Stimulated activated CD8-positive, alpha-beta memory T cell treated with anti-CD3 and anti-CD28 coated beads, Interleukin-15, amount 100 ng/mL, for 48 hours (primary cell): ENCODE measurements around the gene NEGR1.

Experiments used
- DNase-seq, 2 donors: peaks; one replicate each; pipeline ENCODE4 v3.0.0-alpha.2; 2020; ENCODE audit warnings: low read depth in 2 of 2

The NEGR1 gene

DNA sequence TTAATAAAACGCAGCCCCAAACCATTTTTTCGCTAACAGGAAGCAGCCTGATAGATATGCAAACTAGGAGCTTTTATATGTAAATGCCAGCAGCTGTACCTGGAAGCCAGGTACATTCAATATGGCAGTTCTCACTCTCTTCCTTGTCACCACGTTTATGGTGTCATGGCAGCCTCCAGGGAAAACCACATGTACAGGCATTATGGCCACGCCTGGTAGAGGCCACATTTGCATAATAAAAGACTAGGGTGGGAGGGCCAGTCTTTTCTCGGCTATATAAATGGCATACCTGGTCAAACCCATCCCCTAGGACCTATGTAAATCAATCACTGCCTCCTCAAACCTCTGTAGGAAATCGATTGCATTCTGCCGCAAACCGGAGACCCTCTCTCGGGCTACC is 247.5 kb downstream of the NEGR1 start:
- no peak for DNase-seq

- DNase-seq = no peak
Measured at GRCh38 chr1:72023063-72023930, 259.0 kb downstream of the NEGR1 start.

GRCh38 chr1:72018562-72018961 is 263.8 kb downstream of the NEGR1 start:
- no peak for DNase-seq

DNA sequence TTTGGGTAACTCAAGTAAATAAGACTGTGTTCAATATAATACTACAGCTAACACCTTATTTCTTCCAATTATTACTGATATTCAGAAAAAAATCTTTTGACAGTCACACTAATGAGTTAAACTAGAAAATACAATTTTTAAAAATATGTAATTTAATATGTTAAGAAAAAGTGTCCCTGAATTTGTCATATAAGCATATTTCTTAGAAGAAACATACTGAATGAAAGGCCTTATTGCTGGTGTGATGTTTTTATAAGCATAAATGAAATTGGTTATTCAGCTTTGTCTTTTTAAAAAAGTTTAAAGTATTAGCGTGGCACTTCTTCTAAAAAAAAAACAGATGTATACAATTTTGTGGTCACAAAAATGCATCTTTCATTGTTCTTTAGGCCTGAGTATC is 267.3 kb downstream of the NEGR1 start:
- no peak for DNase-seq

GRCh38 chr1:72013161-72013560 is 269.2 kb downstream of the NEGR1 start:
- DNase-seq = no peak

GRCh38 chr1:72011721-72012120 is 270.6 kb downstream of the NEGR1 start:
- DNase-seq = no peak

DNA sequence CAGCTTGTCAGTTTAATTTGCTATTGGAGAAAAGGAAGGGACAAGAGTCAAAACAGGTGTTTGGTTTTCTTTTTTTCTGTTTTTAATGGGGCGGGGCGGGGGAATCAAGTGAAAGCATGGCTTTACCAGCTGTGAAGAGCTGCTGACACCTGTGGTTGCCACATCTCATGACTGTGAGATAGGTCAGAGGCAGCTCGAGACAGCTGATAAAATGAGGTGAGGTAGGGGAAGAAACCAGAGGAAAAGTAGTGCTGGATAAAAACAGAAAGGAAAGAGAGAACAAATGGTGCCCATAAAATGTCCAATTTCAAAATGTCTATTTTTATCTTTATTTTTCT is 272.3 kb downstream of the NEGR1 start:
- DNase-seq = no peak

DNA sequence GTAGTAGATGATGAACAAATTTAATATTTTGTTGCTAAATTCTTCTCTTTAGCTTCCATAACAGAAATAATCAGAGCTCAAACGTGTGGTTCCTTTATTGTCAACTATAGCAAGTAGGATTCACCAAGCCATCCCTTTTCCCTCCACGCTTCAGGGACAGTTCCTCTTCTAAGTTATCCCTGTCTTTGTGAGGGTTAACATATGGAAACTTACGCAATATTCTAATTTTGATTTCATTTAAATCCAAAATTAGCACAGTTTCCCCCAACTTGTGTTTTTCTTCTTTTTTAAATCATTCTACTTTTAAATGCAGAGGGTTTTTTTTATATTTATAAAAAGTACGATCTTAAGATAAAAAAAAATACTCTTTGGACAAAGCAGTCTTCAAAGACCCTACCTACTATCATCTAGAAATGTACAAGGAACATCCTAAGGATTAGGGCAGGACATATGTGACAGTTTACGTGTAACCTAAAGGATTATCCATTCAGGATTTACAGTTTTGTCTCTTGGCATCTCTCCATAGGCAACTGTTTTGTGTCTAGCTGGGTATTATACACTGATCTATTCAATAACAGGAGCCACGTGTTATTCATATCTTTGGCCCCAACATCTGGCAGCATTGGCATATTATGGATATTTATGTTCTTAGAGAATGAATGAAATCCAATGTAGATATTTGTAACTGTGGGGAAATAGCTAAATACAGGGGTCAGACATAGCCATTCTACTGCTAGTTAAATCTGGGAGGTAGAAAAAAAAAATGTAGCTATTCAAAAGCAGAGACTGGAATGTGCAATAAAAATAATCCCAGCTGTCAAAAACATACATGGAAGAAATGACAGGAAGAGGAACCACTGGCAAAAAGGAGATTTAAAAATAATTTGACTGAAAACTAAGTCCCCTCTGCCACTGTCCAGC is 272.9 kb downstream of the NEGR1 start:
- no peak for DNase-seq

GRCh38 chr1:72007312-72007711 is 275.0 kb downstream of the NEGR1 start:
- DNase-seq = no peak

- DNase-seq = no peak
Measured at GRCh38 chr1:72006092-72006491, 276.2 kb downstream of the NEGR1 start.

- DNase-seq = no peak
Measured at GRCh38 chr1:72003092-72003491, 279.2 kb downstream of the NEGR1 start.

- DNase-seq = no peak
Measured at GRCh38 chr1:72000809-72001208, 281.5 kb downstream of the NEGR1 start.

- DNase-seq = no peak
Measured at GRCh38 chr1:71994646-71995045, 287.7 kb downstream of the NEGR1 start.

GRCh38 chr1:71987181-71987580 is 295.2 kb downstream of the NEGR1 start:
- no peak for DNase-seq

DNA sequence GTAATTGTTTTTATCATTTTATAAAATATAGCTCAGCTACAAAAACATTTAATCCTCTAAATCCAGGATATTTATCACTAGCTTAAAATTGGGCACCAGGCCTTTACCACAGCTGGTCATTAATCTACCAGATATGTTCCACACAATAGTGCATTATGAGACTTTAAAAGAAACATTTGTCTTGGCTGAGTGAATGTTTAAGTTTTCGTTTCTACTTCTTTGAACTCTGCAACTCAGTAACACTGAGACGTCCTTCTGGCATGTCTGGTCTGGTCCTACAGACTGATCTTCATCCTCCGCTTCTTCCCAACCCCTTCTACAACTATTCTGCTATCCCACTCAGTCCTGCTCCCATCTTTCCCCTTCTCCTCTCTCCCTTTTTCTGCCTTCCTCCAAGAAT is 296.2 kb downstream of the NEGR1 start:
- DNase-seq = no peak

DNA sequence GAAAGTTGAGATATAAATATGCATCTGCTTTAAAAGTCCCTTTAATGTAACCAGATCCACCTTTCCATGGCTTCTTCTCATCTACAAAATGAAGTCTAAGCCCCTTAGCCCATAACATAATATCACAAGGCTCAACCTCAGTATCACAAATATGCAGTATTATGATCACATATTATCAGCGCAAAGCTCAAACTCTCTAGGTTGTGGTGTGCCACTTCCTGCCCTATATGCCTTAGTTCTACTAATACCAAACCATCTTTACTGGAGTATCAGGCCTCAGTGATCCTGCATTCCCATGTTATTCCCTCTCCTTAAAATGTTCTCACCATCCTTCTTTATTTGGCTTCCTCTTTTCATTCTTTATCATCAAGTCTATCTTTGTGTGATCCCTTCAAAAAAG is 301.8 kb downstream of the NEGR1 start:
- no peak for DNase-seq

DNA sequence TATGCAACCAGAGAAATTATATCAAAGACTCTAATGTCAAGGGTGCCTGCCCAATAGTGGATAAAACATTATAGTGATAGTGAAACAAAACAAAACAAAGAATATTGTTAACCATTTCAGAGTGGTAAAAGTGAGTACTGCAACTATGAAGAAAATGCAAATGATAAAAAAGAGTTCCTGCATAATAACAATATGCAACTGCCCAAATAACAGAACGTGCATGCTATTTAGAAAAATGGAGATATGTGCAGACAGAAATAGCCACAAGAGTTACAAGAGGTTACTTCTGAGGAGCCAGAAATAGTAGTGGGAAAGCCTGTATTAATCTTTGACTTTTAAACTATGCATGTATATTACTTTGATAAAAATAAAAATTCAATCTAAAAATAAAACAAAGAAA is 302.5 kb downstream of the NEGR1 start:
- no peak for DNase-seq

DNA sequence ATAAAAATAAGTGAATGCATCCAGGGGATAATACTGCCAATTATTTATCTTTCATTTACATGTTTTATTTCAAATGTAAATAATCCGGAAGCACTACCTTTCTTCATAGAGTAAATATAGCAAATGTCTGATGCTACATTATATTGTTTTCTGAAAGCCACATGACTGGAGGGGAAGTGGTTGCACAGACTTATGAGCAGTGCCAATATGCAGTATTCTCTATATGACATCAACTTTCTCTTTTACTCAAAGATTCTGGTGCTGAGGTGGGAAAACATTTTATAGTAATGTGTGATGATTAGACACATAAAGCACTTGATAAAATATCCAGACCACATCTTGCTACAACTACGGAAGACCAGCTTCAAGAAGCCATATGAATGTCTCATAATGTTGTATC is 314.7 kb downstream of the NEGR1 start:
- DNase-seq = no peak

DNA sequence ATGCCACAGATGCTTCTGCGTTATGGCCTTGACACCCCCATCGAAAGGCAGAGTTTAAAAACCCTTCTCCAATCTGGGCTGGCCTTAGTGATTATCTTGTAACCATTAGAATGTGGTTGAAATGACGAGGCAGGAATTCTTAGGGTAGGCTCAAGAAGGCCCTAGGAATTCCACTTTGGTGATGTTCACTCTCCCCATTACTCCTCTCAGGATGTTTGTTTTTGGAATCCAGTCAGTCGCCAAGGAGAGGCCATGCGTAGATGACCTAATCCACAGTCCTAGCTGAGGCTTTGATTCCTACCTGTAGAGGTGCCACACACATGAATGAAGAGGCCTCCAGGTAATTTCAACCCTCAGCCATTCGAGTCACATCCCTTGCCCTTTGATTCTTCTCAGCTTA is 318.2 kb downstream of the NEGR1 start:
- no peak for DNase-seq

DNA sequence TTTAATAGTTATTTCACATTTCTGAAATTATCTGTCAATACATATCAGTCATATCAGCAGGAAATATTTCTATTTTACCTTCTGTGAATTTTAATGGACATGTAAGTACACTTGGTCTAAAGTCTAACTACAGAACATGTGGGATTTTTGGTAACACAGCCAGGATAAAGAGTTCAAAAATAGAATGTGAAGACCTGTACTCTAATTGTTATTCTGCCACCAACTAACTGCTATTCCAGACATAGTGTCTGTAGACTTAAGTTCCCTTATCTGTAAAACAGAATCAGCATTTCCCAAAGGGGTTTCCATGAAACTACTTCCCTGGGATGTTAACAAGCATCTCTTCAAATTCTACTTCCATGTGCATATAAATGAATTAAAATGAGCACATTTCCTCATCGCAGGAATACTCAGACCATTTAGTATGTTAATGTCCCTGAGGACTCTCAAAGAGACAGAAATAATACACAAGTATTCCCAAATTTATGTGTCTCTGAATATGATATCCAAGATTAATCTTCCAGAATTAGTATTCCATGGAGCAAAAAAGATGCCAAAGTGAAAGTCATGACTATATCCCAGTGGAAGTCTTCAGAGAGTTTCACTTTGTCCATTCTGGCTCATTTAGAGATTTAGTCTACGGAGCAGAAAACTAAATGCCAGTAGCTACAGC is 325.6 kb downstream of the NEGR1 start:
- DNase-seq = no peak

GRCh38 chr1:71950579-71950978 is 331.8 kb downstream of the NEGR1 start:
- no peak for DNase-seq

GRCh38 chr1:71949681-71950080 is 332.7 kb downstream of the NEGR1 start:
- no peak for DNase-seq
